ENCODE measurements around the gene GSN. TPM values are rescaled to one million over a fixed set of nuclear protein-coding genes. Genes with fewer than 3 reads are reported as not detected.

The GSN gene
- total RNA-seq, 1 donor from 2014 or later, result 159 TPM

DNA sequence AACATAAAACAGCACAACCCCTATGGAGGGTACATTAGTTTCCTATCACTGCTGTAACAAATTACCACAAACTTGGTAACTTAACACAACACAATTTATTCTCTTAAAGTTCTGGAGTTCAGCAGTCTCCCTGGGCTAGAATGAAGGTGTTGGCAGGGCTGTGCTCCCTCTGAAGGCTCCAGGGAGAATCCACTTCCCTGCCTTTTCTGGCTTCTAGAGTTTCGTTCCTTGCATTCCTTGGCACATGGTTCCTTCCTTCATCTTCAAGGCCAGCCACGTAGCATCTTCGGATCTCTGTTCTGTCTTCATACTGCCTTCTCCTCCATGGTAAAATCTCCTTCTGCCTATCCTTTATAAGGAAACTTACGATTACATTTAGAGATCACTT, 25.0 kb upstream of the GSN start:
- no peak for DNase-seq (ENCODE audit: low read depth in 2 of 2)

DNA sequence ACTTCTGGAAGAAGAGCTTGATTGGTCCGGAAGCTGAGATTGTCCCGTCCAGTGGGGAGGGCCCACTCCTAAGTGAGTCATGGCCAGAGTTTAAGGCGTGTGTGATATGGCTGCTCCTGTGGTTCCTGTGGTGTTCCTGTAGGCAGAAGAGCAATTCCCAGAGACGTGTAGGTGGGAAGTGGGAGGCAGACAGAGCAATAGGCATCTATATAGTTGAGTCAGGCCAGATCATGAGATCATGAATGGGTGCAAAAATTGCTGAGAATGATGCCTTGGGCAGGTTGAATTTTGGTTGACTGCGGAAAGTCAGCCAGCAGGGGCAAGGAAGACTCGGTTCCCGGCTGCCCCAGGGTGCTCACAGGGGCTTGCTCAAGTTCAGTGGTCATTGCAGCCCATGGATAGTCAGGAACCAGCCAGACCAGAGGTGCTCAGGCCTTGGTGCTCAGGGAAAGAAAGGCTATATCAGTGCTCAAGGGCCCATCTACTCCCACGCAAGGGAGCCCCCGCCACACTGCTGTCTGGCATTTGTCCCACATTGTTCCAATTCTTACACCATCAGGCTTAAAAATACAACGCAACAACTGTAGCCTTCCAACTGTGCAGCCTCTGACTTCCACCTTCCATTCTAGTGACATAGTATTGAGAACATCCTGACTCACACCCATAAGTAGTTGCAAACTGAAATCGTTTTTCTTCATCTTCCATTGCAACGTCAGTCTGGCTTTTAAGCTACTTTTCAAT, 21.0 kb upstream of the GSN start:
- DNase-seq (ENCODE audit: low read depth in 2 of 2), result peak in 1 of 2 donors; percentile 23

DNA sequence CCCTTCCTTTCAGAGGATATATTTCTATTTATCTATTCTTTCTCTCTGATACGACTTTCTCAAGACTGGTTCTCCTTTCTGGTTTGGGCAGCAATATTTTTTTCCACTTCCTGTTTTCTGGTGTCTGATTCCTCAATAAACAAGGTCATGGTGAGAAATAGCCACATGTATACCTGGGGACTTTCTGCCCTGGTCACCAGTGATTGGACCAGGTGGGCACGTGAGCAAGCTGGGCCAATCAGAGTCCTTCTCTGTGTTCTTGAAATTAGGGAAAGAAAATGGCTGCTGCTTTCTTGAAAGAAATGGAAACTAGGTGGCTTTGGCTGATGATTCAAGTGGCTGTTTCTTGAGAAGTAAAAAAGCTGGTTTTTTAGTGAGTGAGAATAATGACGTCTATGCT, 18.4 kb upstream of the GSN start:
- no peak for DNase-seq (ENCODE audit: low read depth in 2 of 2)

DNA sequence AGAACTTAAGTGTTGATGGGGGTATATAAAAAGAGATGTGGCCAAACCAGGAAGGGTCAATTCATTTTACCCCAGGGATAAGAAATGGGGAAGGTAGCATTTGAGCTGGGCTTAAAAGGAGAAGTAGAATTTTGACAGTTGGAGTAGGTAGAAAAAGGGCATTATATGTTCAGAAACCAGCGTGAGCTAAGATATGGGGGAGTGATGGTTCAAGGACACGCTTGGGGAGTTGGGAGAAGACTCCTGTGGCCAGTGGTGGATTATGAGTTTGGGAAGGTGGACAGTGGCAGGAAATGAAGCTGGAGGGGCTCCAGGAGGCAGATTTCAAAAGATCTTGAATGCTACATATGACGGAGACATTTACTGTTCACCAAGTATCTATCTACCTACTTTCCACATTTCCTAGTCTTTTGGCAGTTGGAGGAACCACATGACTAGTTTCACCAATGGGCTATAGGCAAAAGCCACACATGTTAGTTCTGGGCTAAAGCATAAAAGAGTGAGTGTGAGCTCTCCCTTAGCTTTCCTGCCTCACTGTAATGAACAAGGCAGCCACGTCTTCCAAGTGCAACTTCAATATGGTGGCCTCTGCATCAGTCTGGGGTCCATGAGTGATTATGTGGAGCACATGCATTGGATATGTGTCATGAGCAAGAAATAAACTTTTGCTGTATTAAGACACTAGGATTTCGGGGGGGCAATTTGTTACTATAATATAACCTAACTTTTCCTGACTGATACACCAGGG, 15.7 kb upstream of the GSN start:
- DNase-seq (ENCODE audit: low read depth in 2 of 2), result no peak

DNA sequence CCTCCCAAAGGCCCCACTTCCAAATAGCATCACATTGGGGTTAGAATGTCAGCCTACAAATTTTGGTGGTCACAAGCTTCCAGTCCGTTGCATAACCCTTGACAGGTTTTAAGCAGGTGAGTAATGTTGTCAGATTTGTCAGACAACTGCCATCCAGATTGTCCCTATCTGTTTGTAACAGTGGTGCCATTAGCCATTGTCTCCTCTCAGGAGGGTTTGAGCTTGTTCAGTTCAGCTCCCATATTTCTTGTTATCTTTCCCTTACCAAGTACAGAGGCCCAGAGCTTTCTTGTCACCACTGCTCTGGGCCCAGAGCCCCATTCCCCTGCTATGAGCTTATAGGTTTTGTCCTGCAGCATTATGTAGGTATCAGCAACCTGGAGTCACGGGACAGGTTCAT, 14.8 kb upstream of the GSN start:
- no peak for DNase-seq (ENCODE audit: low read depth in 2 of 2)

DNA sequence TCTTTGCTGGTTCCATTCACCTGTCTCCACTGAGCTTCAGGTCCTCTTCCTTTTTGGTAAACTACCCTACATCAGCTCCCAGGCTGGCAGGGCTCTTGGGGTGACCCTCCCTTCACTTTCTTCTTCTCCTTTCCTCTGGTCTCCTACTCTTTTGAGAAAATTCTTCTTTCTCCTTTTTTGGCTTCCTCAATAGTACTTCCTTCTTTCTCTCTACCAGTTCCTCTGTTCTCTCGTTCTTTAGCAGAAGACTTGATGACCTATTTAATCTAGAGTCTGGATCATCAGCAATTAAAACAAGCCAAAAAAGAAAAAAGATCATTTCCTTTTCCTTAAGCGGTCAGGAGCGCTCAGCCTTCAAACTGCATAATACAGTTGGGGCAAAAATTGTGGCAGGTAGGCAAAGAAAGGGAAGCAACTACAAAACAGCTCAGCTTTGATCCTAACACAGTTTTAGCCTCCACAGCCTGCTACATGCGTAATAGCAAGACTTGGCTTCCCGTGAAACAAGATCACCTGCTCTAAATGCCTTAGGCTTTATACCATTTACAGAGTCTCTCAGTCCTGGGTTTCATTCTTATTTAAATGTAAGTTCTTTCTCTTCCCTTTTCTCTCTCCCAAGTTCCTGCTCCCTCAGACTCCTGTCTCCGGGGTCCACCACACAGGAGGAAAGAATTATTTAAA, 14.0 kb upstream of the GSN start:
- no peak for DNase-seq (ENCODE audit: low read depth in 2 of 2)

DNA sequence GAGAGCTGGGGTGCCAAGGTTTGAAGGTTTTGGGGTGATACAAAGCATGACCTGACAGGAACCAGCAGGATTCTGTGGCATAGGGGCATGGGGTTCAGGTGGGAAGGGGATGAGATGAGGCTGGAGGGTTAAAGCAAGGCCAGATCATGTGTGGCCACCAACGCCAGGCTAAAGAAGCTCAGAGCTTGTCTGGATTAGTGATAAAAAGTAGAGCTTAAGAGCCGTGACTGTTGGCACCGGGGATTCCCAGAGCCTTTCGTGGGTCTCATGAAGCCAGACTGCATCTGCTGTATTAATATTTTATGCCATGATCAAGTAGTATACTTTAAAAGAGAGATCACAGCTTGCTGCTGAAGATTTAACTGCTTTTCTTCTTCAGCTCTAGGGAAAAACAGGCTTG, 8.5 kb upstream of the GSN start:
- no peak for DNase-seq (ENCODE audit: low read depth in 2 of 2)

DNA sequence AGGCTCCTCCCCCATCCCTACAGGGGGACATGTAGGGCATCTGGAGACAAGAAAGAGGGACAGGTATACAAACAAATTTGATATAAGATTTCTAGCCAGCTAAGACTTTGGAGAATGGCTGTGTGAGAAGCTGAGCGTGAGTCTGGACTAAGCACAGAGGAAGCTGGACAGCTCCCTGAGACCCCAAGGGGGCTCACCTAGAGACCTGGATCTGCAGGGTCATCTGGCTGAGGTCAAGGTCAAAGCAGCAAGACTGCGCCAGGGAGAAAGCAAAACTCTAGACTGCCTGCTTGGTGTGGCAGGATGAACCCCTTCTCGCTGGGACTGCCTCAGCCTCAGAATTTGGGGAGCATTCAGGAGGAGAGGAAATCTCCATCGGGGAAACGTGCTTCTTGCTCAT, 8.0 kb upstream of the GSN start:
- DNase-seq (ENCODE audit: low read depth in 2 of 2), result no peak

DNA sequence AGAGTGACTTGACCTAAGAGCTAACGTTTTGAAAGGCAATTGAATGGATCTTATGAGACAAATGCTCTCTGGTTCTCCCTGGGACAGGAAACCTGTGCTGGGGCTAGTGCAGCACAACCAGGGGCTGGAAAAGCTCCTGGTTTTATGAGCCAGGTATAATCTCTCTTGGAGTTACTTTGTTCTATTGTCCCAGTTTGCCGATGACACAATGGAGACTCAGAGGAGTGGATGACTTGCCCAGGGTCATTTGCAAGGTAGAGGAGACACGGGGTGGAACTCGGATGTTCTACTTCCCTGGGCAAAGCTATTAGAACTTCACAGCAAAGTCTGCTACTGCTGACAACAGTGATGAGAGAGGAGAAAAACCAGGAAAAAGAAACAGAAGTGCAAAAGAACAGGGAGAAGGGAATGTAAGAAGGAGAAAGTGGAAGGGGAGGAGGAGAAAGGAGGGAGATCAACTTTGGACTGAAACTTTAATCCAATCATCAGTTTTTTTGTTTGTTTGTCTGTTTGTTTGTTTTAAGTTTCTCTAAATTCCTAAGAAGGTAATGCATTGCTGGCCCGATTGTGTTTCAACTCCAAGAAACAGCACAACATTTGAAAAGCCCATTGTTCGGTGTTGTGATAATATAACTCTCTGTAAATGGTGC, 7.4 kb upstream of the GSN start:
- DNase-seq (ENCODE audit: low read depth in 2 of 2), result no peak

DNA sequence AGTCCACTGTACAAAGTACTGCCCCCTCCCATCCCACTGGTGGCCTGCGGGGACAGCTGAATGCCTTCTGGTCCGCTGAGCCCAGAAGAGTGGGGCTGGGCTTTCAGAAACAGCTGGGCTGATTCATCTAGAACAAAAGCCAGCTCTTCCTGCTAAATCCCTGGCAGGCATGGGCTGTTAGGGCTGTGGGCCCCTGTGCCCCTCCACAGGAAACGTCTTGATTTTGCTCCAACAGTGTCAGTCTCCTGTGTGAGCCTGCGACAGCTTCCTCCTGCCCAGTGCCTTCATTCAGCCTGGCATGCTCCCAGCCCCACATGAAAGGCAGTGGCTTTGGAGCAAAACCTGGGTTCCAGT, 6.9 kb upstream of the GSN start:
- peak; percentile 63 to 77 for DNase-seq (ENCODE audit: low read depth in 2 of 2)

DNA sequence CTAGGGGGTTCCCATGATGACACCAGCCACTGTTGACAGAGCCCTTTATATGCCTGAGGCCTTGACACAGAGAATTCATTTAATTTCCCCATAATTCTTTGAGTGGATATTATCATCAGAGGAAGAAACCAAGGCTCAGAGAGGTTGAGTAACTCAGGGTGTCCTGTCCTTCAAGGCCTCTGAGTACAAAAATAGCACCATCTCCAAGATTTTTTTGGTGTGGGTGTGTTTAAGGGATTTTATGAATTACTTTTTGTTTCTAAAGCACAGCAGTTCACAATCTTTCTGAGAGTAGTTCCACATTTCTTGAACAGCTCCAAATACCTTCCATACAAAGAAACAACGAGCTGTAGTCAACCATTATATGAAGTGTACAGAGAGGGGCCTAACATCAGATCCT, 6.2 kb upstream of the GSN start:
- no peak for DNase-seq (ENCODE audit: low read depth in 2 of 2)

DNA sequence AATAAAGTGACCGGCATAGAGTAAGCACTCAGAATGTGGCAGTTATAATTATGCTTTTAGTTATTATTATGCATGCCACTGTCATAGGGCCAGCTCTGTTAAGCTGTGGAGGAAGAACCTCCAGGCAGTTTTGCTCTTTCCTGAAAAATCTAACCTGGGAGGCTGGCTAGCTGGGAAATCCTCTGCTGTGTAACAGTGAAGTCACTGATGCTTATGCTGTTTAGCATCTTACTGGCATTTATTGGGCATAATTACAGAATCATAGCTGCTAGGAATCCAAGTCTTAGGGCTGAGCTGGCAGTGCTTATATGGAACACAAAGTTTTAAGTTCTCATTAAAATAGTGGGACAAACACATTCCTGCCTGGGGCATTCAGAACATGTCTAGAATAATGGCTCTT, 5.5 kb upstream of the GSN start:
- no peak for DNase-seq (ENCODE audit: low read depth in 2 of 2)

DNA sequence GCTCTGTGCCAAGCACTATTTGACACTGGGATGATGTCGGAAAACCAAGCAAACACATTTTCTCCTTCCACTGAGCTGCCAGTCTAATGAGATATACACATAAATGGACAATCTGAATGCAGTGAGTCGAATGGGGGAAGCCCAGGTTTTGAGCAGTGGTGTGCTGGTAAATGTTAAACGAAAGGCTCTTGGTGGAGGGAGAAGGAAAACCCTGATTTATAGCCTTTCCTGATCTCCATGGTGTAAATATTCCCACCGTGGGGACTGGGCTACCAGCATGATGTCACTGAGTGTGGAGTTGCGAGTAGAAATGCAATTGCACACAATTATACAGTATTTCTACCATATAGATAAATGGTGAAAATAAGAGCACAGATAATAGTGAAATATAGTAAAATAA, 5.0 kb upstream of the GSN start:
- DNase-seq (ENCODE audit: low read depth in 2 of 2), result no peak

DNA sequence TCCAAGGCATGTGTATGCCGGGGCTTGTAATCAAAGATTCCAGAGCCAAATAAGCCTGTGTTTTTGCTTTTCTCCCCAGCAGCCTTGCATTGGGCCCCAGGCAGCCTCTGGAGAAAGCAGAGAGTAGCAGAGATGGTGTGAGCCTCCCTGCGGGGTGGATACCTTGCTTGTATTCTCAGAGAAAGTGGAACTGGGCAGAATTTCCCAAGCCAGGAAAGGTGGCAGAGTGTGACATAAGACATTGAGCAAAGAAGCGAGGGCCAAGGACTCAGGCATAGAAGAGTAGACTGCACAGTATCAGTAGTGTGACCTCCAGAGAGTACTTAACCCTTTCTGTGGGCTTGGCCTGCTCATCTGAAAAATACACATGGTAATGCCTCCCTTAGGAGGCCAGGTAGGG, 1.6 kb upstream of the GSN start:
- DNase-seq (ENCODE audit: low read depth in 2 of 2), result no peak

DNA sequence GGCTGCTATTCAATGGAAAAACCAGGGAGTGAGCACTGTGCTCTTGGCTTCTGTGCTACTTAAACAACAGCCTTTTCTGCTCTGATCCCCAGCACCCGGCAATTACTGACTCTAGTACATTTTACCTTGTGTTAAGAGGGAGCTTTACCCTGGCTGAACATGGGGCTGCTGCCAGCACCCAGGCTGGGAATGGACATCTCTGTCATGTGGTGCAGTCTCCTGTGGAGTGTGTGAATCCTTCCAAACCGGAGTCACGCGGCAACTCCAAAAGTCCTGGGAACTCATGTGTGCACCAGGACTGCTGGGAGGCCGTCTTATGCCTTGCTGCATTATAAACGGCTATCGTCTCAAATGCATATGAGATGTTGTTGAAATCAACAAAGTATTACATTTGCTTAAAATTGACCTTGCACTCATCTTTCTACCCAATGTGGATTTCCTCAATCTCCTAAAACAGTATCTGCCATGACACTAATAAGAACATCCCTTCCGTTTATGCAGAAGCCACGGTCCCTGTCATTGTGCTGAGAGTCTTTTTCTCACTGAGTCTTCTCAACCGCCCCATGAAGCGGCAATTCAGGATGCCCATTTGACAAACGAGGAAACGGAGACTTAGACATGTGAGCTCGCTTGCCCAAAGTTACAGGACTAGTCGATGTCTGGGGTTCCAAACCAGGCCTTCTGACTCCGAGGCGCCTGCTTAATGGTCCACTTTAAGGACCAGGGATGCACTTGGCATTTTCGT, 884 bp upstream of the GSN start:
- DNase-seq (ENCODE audit: low read depth in 2 of 2), result no peak

DNA sequence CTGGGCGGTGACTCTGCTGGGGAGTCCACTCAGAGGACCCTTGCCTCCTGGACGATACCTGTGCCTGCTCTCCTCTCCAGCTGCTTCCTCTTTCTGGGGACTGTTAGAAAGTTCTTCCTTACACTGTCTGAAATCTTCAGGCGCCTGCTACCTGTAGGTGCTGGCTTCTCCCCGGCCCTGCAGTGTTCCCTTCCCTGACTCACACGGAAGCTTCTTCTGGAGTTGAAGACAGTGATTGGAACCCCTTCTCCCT, 562 bp downstream of the GSN start:
- no peak for DNase-seq (ENCODE audit: low read depth in 2 of 2)

DNA sequence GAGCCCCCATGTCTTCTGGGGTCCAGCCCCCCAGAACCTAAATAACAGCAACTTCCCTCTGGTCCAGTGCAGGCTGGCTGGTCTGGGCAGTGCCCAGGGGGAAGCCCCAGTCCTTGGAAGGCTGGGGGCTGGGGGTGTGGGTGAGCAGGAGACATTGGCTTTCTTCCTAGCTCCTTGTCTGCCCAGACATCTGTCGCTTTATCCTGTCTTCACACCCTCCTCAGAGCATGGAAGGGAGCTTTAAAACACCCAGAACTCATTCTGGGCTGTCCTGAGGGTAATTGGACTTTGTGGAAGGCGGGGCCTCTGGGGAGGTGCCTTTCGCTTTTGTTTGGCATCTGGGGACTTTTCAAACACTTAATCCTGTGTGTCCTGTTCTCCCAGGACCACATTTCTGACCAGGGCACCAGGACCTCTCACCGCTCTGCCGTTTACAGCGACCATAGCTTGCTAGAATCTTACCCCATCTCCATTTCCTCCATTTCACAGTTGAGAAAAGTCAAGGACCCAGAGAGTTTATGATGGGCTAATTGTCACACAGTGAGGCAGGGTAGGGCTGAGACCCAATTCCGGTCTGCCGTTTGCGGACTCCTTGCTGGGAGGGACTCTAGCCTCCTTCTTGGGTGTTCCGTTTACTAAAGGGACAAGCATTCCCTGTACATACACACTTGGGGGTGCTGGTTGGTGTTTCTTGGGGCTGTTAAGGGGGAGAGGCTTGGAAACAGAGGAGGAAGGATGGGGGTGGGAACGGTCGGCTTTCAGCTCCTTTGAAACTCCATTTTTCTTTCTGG, 1.1 kb downstream of the GSN start:
- no peak for DNase-seq (ENCODE audit: low read depth in 2 of 2)

DNA sequence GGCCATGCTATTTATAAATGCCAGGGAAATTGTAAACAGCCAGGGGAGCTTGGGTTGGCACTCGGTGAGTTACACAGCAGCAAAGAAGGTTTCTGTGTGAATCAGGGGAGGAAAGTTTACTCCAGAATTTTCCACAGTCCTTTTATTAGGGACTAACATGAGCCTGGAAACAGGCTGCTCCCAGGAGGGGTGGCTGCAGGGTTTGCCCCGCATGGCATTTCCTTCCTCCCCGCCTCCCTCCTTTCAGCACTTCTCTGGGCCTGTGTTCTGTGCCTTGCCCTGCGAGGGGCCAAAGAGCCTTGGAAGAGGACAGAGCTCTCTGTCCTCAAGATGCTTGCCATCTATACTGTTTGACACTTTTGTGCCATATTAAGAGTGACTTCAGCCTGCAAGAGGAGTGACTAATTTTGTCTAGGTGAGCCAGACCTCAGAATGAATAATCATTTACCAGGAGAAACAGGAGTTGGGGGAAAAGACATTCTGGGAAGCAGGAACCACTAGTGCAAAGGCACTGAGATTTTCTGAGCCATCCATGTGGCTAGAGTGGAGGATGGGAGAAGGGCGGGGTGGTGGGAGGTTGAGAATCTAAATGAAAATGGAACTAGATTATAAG, 1.8 kb downstream of the GSN start:
- peak in 1 of 2 donors; percentile 19 for DNase-seq (ENCODE audit: low read depth in 2 of 2)

DNA sequence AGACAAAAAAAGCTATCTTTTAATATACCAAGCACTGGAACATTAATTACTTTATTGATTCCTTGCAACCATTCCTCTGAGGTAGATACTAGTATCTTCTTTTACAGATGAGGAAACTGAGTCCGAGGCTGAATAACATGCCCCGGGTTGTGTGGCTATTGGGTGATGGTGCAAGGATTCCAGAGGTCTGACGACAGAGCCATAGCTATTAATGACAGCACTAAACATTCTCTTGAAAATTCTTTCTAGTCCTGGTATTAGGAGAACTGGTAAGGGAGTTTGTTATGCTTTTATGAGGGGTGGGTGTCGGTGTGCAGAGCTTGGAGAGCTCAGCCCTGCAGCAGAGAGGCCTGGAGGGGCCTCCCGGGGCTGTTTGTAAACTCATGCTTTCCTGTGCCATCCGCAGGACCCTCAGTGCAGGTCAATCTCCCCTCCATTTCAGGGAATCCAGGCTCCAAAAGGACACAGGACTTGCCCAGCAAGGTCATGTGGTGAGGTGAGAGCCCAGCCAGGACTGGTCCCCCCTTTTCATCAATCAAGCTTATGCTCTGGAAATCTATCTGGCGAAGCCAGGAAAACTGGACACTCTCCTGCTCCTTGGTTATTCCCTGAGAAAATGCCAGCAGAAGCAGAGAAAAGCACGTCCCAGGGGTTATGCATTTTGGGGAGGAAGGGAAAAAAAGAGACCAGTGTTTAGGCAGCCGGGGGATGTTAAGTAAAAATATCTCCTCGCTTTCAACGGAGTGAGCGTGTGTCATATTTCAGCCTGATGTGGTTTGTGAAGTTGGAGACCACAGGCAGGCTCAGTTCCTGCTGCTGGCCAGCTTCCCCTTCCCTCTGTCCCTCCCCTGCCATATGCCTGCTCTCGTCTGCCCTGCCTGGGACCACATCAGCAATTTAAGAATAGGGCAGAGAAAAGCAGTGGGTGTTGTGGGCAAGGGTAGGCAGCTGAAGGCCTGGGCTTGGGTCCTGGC, 3.7 kb downstream of the GSN start:
- no peak for DNase-seq (ENCODE audit: low read depth in 2 of 2)
